Glutamatergic neuron (in vitro differentiated cells): ENCODE results near the gene PNP. TPM values are rescaled to one million over a fixed set of nuclear protein-coding genes. Genes with fewer than 3 reads are reported as not detected.

Source experiments
- DNase-seq: peaks from one replicate; pipeline ENCODE4 v3.0.0; 2022
- H3K27ac Mint-ChIP-seq: one replicate; pipeline ENCODE4 v1.8.0; 2020; ENCODE audit warnings: mild to moderate bottlenecking, mixed read lengths, inconsistent platforms; ENCODE audit not compliant: unreplicated experiment
- H3K27me3 Mint-ChIP-seq: one replicate; pipeline ENCODE4 v1.8.0; 2020; ENCODE audit warnings: mild to moderate bottlenecking, moderate library complexity, mixed read lengths, inconsistent platforms; ENCODE audit not compliant: unreplicated experiment
- H3K36me3 Mint-ChIP-seq: one replicate; pipeline ENCODE4 v1.8.0; 2020; ENCODE audit warnings: mild to moderate bottlenecking, mixed read lengths, inconsistent platforms; ENCODE audit not compliant: unreplicated experiment
- H3K4me1 Mint-ChIP-seq: one replicate; pipeline ENCODE4 v1.8.0; 2020; ENCODE audit warnings: mild to moderate bottlenecking, low read depth, mixed read lengths, inconsistent platforms; ENCODE audit not compliant: unreplicated experiment
- H3K4me3 Mint-ChIP-seq: one replicate; pipeline ENCODE4 v1.8.0; 2020; ENCODE audit warnings: mild to moderate bottlenecking, mixed read lengths, inconsistent platforms; ENCODE audit not compliant: unreplicated experiment
- H3K9me3 Mint-ChIP-seq: one replicate; pipeline ENCODE4 v1.8.0; 2020; ENCODE audit warnings: mild to moderate bottlenecking, moderate library complexity, mixed read lengths, inconsistent platforms; ENCODE audit not compliant: unreplicated experiment
- CTCF ChIP-seq: fragments of 200-600 bp; sonication (generic); IDR thresholded peaks from one replicate; pipeline ENCODE4 v1.5.0; 2021; ENCODE audit not compliant: partially characterized antibody, unreplicated experiment
- total RNA-seq: library from RNA; stranded (reverse); fragmentation: NEBNext Ultra II Directional; extraction: Animal tissue kit (Norgen Biotek cat#: 25700); gene quantifications from one replicate; pipeline ENCODE4 v1.2.1, GENCODE V29; 2021; ENCODE audit not compliant: unreplicated experiment

Gene PNP
- total RNA-seq, 1 donor from 2014 or later, result 25.9 TPM

- Mint-ChIP-seq H3K9me3 (peaks cover 12% of the 10 kb centered on the region), H3K36me3 (peaks cover 5% of the 10 kb centered on the region), H3K4me3 (no peak overlapping the region), H3K27me3 (peaks cover 6% of the 10 kb centered on the region), H3K4me1 (peaks cover 4% of the 10 kb centered on the region), H3K27ac (no peak overlapping the region)
- DNase-seq, result no peak
- no peak for TF ChIP-seq CTCF
These were observed 39.2 kb downstream of the PNP start for GRCh38 chr14:20508367-20508766.

- no peak for DNase-seq
- no peak for TF ChIP-seq CTCF
- Mint-ChIP-seq H3K27ac (no peak overlapping the region), H3K4me1 (peaks cover 4% of the 10 kb centered on the region), H3K27me3 (no peaks in the 10 kb centered on the region), H3K36me3 (no peaks in the 10 kb centered on the region), H3K4me3 (no peak overlapping the region), H3K9me3 (peaks cover 2% of the 10 kb centered on the region)
These were observed 43.1 kb downstream of the PNP start for GRCh38 chr14:20512177-20512905.

GRCh38 chr14:20515846-20516245 lies 46.6 kb downstream of the PNP start:
- Mint-ChIP-seq H3K9me3 (no peaks in the 10 kb centered on the region), H3K4me1 (no peaks in the 10 kb centered on the region), H3K36me3 (no peaks in the 10 kb centered on the region), H3K4me3 (no peak overlapping the region), H3K27me3 (no peaks in the 10 kb centered on the region), H3K27ac (no peak overlapping the region)
- TF ChIP-seq CTCF, result no peak
- DNase-seq, result no peak

GRCh38 chr14:20516921-20517320 lies 47.7 kb downstream of the PNP start:
- DNase-seq, result no peak
- no peaks in the 10 kb centered on the region for H3K9me3 Mint-ChIP-seq
- no peaks in the 10 kb centered on the region for H3K36me3 Mint-ChIP-seq
- H3K4me3 Mint-ChIP-seq, result no peak overlapping the region
- no peaks in the 10 kb centered on the region for H3K27me3 Mint-ChIP-seq
- no peak for TF ChIP-seq CTCF
- H3K27ac Mint-ChIP-seq, result no peak overlapping the region
- no peaks in the 10 kb centered on the region for H3K4me1 Mint-ChIP-seq

GRCh38 chr14:20522332-20522731 lies 53.1 kb downstream of the PNP start:
- Mint-ChIP-seq H3K27me3 (no peaks in the 10 kb centered on the region), H3K27ac (no peak overlapping the region), H3K36me3 (no peaks in the 10 kb centered on the region), H3K4me1 (no peaks in the 10 kb centered on the region), H3K9me3 (no peaks in the 10 kb centered on the region), H3K4me3 (no peak overlapping the region)
- DNase-seq, result no peak
- TF ChIP-seq CTCF, result no peak
